Stimulated activated CD4-positive, alpha-beta T cell treated with anti-CD3 and anti-CD28 coated beads, Interleukin-12 subunit alpha, Interleukin-12 subunit beta, amount 100 ng/mL, for 24 hours (primary cell): ENCODE data around the gene EIF4A3.

ENCODE experiments used
- DNase-seq, 2 experiments: peaks; one replicate each; pipeline ENCODE4 v3.0.0-alpha.2; 2020; ENCODE audit warnings: low read depth in 2 of 2

The EIF4A3 gene

GRCh38 chr17:80137131-80137530 lies 9.8 kb downstream of the EIF4A3 start:
- no peak for DNase-seq

GRCh38 chr17:80133626-80133970 lies 13.3 kb downstream of the EIF4A3 start:
- DNase-seq: no peak

GRCh38 chr17:80132906-80133625 lies 13.9 kb downstream of the EIF4A3 start:
- DNase-seq: no peak

GRCh38 chr17:80130992-80131391 lies 15.9 kb downstream of the EIF4A3 start:
- DNase-seq: no peak

GRCh38 chr17:80129006-80129565 lies 17.8 kb downstream of the EIF4A3 start:
- DNase-seq: no peak

- no peak for DNase-seq
These were observed 20.5 kb downstream of the EIF4A3 start for GRCh38 chr17:80126449-80126715.

- DNase-seq: no peak
These were observed 21.1 kb downstream of the EIF4A3 start for GRCh38 chr17:80125656-80126448.

- DNase-seq: no peak
These were observed 22.5 kb downstream of the EIF4A3 start for GRCh38 chr17:80124351-80124981.

GRCh38 chr17:80123791-80124190 lies 23.1 kb downstream of the EIF4A3 start:
- DNase-seq: no peak

GRCh38 chr17:80122926-80123505 lies 23.9 kb downstream of the EIF4A3 start:
- DNase-seq: no peak

GRCh38 chr17:80122026-80122575 lies 24.8 kb downstream of the EIF4A3 start:
- no peak for DNase-seq

GRCh38 chr17:80119839-80120238 lies 27.1 kb downstream of the EIF4A3 start:
- no peak for DNase-seq

- DNase-seq: no peak
These were observed 27.6 kb downstream of the EIF4A3 start for GRCh38 chr17:80119271-80119791.

- DNase-seq: no peak
These were observed 28.2 kb downstream of the EIF4A3 start for GRCh38 chr17:80118601-80119270.

- DNase-seq: no peak
These were observed 29.2 kb downstream of the EIF4A3 start for GRCh38 chr17:80117491-80118401.

- DNase-seq: no peak
These were observed 30.0 kb downstream of the EIF4A3 start for GRCh38 chr17:80116921-80117380.

- DNase-seq: no peak
These were observed 30.5 kb downstream of the EIF4A3 start for GRCh38 chr17:80116276-80116920.

GRCh38 chr17:80115159-80115558 lies 31.8 kb downstream of the EIF4A3 start:
- DNase-seq: no peak

- DNase-seq: no peak
These were observed 32.2 kb downstream of the EIF4A3 start for GRCh38 chr17:80114758-80115157.
